Neural cell (in vitro differentiated cells): ENCODE measurements around the gene DCC. TPM values are rescaled to one million over a fixed set of nuclear protein-coding genes. Genes with fewer than 3 reads are reported as not detected.

Experiments
- H2AFZ ChIP-seq: fragments of 200-600, 300-800 bp; sonication (generic), shearing (Covaris generic); 2 replicates; pipeline ENCODE4 v1.6.0; 2014; ENCODE audit warnings: low read depth, mild to moderate bottlenecking, antibody characterized with exemption, low read length, moderate library complexity
- H3F3A ChIP-seq: fragments of 200-600 bp; shearing (Covaris generic); 2 replicates; pipeline ENCODE4 v1.6.1; 2016; ENCODE audit warnings: mild to moderate bottlenecking, moderate library complexity, mixed read lengths, antibody characterized with exemption, low read length; ENCODE audit not compliant: insufficient read depth, poor library complexity, severe bottlenecking
- H3K27ac ChIP-seq: fragments of 200-600, 300-800 bp; sonication (generic), shearing (Covaris generic); 2 replicates; pipeline ENCODE4 v1.5.1; 2014; ENCODE audit warnings: mild to moderate bottlenecking, low read length, moderate library complexity
- H3K27me3 ChIP-seq: fragments of 300-800, 200-600 bp; sonication (generic), shearing (Covaris generic); 2 replicates; pipeline ENCODE4 v1.6.0; 2014; ENCODE audit warnings: mild to moderate bottlenecking, low read depth, low read length, moderate library complexity; ENCODE audit not compliant: insufficient read depth
- H3K36me3 ChIP-seq: fragments of 300-800, 200-600 bp; sonication (generic), shearing (Covaris generic); 2 replicates; pipeline ENCODE4 v1.5.1; 2014; ENCODE audit warnings: mild to moderate bottlenecking, antibody characterized with exemption, low read length, moderate library complexity; ENCODE audit not compliant: insufficient read depth
- H3K4me2 ChIP-seq: fragments of 300-800, 200-600 bp; sonication (generic), shearing (Covaris generic); 2 replicates; pipeline ENCODE4 v1.6.0; 2014; ENCODE audit warnings: mild to moderate bottlenecking, low read length
- H3K4me3 ChIP-seq: fragments of 300-800, 200-600 bp; sonication (generic), shearing (Covaris generic); 2 replicates; pipeline ENCODE4 v1.5.1; 2014; ENCODE audit warnings: mild to moderate bottlenecking, low read length, moderate library complexity
- H3K79me2 ChIP-seq: fragments of 200-600 bp; shearing (Covaris generic); replicated peaks from 2 replicates; pipeline ENCODE4 v1.6.0; 2014; ENCODE audit warnings: mild to moderate bottlenecking, low read length, moderate library complexity; ENCODE audit not compliant: insufficient read depth
- H3K9ac ChIP-seq: fragments of 300-800, 200-600 bp; sonication (generic), shearing (Covaris generic); 2 replicates; pipeline ENCODE4 v1.6.1; 2016; ENCODE audit warnings: mild to moderate bottlenecking, low read length, mixed read lengths
- H3K9me2 ChIP-seq: fragments of 200-600 bp; shearing (Covaris generic); 2 replicates; pipeline ENCODE4 v1.6.1; 2016; ENCODE audit warnings: mild to moderate bottlenecking, low read length, mixed read lengths; ENCODE audit not compliant: insufficient read depth
- H3K9me3 ChIP-seq: fragments of 200-600, 300-800 bp; sonication (generic), shearing (Covaris generic); 2 replicates; pipeline ENCODE4 v1.6.1; 2016; ENCODE audit warnings: mild to moderate bottlenecking, mixed run types, low read length, moderate library complexity, mixed read lengths
- H4K20me1 ChIP-seq: fragments of 200-600 bp; shearing (Covaris generic); 2 replicates; pipeline ENCODE4 v1.6.1; 2016; ENCODE audit warnings: mild to moderate bottlenecking, mixed run types; ENCODE audit not compliant: insufficient read depth
- EP300 ChIP-seq: fragments of 450-650 bp; conservative IDR thresholded peaks from 2 replicates; pipeline ENCODE4 v1.6.1; 2014; ENCODE audit warnings: antibody characterized with exemption, mild to moderate bottlenecking, moderate library complexity; ENCODE audit not compliant: poor library complexity, severe bottlenecking
- EZH2 ChIP-seq: fragments of 200-600, 300-800 bp; shearing (Covaris generic), sonication (generic); IDR thresholded peaks from 2 replicates; pipeline ENCODE4 v1.6.1; 2014; ENCODE audit warnings: antibody characterized with exemption, low read length, borderline replicate concordance, mild to moderate bottlenecking; ENCODE audit not compliant: insufficient read depth, poor library complexity, severe bottlenecking
- MXI1 ChIP-seq: fragments of 450-650 bp; conservative IDR thresholded peaks from 2 replicates; pipeline ENCODE4 v1.6.1; 2014; ENCODE audit warnings: antibody characterized with exemption, mild to moderate bottlenecking; ENCODE audit not compliant: poor library complexity, severe bottlenecking
- POLR2AphosphoS5 ChIP-seq: IDR thresholded peaks from 2 replicates; pipeline ENCODE4 v1.6.1; 2012
- RAD21 ChIP-seq: fragments of 450-650 bp; conservative IDR thresholded peaks from 2 replicates; pipeline ENCODE4 v1.6.1; 2014; ENCODE audit warnings: antibody characterized with exemption, mild to moderate bottlenecking, moderate library complexity
- SMC3 ChIP-seq: fragments of 450-650 bp; conservative IDR thresholded peaks from 2 replicates; pipeline ENCODE4 v1.6.1; 2014; ENCODE audit warnings: antibody characterized with exemption, mild to moderate bottlenecking, moderate library complexity; ENCODE audit not compliant: poor library complexity
- TAF1 ChIP-seq: IDR thresholded peaks from 2 replicates; pipeline ENCODE4 v1.6.1; 2012; ENCODE audit warnings: low read depth
- polyA plus RNA-seq: library from polyadenylated mRNA; depleted of rRNA; stranded (reverse); fragments of >200 nt; gene quantifications from 2 replicates; pipeline ENCODE4 v1.2.3, GENCODE V29; 2014
- TF ChIP-seq, protein P1 (sequence below): fragments of 450-650 bp; IDR thresholded peaks from 2 replicates; pipeline ENCODE4 v1.5.1; 2014; ENCODE audit warnings: antibody characterized with exemption, mild to moderate bottlenecking, moderate library complexity; ENCODE audit not compliant: poor library complexity, severe bottlenecking
- TF ChIP-seq, protein P2 (sequence below): IDR thresholded peaks from 2 replicates; pipeline ENCODE4 v1.6.1; 2012; ENCODE audit warnings: borderline replicate concordance

The DCC gene
- polyA plus RNA-seq, 1 donor from 2014 or later, result 40.7 TPM

DNA sequence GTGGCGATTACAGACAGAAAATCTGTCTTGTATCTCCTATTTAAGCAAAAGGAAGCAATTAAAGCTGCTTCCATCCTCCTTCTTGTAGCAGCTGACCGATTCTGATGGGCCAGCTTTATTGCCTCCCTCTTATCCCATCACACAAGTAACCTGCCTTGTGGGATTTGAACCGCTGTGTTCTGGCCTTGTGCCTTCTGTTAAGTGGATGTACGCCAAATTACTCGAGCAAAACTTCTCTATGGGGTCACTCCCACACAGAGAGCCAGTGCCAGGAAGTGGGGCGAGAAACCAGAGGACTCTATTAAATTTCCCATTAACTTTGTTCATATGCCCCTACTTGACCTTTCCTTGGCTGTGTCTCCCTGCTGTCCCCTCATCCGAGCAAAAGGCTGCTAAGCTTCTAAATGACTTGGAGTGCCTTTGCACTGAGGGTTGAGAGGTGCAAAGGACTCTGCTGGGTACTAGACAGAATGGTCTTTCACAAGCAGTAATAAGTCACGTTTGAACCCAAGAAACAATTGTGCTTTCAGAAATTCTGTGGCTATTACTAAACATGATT is 1212.0 kb downstream of the DCC start:
- H3F3A ChIP-seq, result no peaks in the 10 kb centered on the region
- no peak overlapping the region for H3K4me3 ChIP-seq
- no peak overlapping the region for H3K9ac ChIP-seq
- TF ChIP-seq, protein P1, sequence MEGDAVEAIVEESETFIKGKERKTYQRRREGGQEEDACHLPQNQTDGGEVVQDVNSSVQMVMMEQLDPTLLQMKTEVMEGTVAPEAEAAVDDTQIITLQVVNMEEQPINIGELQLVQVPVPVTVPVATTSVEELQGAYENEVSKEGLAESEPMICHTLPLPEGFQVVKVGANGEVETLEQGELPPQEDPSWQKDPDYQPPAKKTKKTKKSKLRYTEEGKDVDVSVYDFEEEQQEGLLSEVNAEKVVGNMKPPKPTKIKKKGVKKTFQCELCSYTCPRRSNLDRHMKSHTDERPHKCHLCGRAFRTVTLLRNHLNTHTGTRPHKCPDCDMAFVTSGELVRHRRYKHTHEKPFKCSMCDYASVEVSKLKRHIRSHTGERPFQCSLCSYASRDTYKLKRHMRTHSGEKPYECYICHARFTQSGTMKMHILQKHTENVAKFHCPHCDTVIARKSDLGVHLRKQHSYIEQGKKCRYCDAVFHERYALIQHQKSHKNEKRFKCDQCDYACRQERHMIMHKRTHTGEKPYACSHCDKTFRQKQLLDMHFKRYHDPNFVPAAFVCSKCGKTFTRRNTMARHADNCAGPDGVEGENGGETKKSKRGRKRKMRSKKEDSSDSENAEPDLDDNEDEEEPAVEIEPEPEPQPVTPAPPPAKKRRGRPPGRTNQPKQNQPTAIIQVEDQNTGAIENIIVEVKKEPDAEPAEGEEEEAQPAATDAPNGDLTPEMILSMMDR, result no peak
- TF ChIP-seq SMC3 (no peak), EZH2 (no peak), EP300 (no peak), POLR2AphosphoS5 (no peak), RAD21 (no peak), MXI1 (no peak), TAF1 (no peak)
- TF ChIP-seq, protein P2, sequence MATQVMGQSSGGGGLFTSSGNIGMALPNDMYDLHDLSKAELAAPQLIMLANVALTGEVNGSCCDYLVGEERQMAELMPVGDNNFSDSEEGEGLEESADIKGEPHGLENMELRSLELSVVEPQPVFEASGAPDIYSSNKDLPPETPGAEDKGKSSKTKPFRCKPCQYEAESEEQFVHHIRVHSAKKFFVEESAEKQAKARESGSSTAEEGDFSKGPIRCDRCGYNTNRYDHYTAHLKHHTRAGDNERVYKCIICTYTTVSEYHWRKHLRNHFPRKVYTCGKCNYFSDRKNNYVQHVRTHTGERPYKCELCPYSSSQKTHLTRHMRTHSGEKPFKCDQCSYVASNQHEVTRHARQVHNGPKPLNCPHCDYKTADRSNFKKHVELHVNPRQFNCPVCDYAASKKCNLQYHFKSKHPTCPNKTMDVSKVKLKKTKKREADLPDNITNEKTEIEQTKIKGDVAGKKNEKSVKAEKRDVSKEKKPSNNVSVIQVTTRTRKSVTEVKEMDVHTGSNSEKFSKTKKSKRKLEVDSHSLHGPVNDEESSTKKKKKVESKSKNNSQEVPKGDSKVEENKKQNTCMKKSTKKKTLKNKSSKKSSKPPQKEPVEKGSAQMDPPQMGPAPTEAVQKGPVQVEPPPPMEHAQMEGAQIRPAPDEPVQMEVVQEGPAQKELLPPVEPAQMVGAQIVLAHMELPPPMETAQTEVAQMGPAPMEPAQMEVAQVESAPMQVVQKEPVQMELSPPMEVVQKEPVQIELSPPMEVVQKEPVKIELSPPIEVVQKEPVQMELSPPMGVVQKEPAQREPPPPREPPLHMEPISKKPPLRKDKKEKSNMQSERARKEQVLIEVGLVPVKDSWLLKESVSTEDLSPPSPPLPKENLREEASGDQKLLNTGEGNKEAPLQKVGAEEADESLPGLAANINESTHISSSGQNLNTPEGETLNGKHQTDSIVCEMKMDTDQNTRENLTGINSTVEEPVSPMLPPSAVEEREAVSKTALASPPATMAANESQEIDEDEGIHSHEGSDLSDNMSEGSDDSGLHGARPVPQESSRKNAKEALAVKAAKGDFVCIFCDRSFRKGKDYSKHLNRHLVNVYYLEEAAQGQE, result no peak
- no peaks in the 10 kb centered on the region for H3K36me3 ChIP-seq
- H3K9me2 ChIP-seq, result no peaks in the 10 kb centered on the region
- H2AFZ ChIP-seq, result no peak overlapping the region
- no peak overlapping the region for H3K27ac ChIP-seq
- H3K27me3 ChIP-seq, result no peaks in the 10 kb centered on the region
- H3K9me3 ChIP-seq, result no peaks in the 10 kb centered on the region
- H4K20me1 ChIP-seq, result no peaks in the 10 kb centered on the region
- H3K4me2 ChIP-seq, result no peak overlapping the region
- no peaks in the 10 kb centered on the region for H3K79me2 ChIP-seq

DNA sequence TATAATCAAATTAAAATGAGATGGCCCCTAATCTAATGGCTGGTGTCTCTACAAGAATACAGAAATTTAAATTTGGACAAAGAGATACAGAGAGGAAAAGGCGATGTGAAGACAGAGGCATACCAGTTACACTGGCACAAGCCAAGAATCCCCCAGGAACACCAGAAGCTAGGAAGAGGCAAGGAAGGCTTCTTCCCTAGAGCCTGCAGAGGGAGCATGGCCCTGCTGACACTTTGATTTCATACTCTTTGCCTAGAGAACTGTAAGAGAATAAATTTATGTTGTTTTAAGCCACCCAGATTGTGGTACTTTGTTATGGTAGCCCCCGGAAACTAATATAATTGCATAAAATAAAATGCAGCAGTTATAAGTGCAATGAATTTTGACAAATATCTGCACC is 1213.0 kb downstream of the DCC start:
- H3K4me2 ChIP-seq, result no peak overlapping the region

More for the DNA sequence above, 1213.0 kb downstream of the DCC start:
- H3F3A ChIP-seq, result no peaks in the 10 kb centered on the region
- H3K27ac ChIP-seq, result no peak overlapping the region
- no peak overlapping the region for H2AFZ ChIP-seq
- TF ChIP-seq POLR2AphosphoS5 (no peak), RAD21 (no peak), SMC3 (no peak), EP300 (no peak), MXI1 (no peak), EZH2 (no peak), TAF1 (no peak)
- TF ChIP-seq, protein P2, result no peak
- TF ChIP-seq, protein P1, result no peak
- H4K20me1 ChIP-seq, result no peaks in the 10 kb centered on the region
- H3K4me3 ChIP-seq, result no peak overlapping the region
- no peaks in the 10 kb centered on the region for H3K36me3 ChIP-seq
- H3K9me3 ChIP-seq, result no peaks in the 10 kb centered on the region
- H3K9ac ChIP-seq, result no peak overlapping the region
- H3K27me3 ChIP-seq, result no peaks in the 10 kb centered on the region
- no peaks in the 10 kb centered on the region for H3K79me2 ChIP-seq
- H3K9me2 ChIP-seq, result no peaks in the 10 kb centered on the region
